A673 (cell line): ENCODE results near the gene SKAP1. TPM values are rescaled to one million over a fixed set of nuclear protein-coding genes. Genes with fewer than 3 reads are reported as not detected.

ENCODE experiments used
- BruUV-seq: library from RNA; stranded (reverse); fragments of 400-500 nt; replicated peaks from 2 replicates; lab custom pipeline; 2021; lab: Mats Ljungman, UMichigan
- CTCF ChIA-PET: fragments of 300-600 bp; sonication (Branson Sonifier 250); formaldehyde crosslinking; loops from one replicate; lab custom pipeline; 2022; ENCODE audit warnings: antibody characterized with exemption; lab: Charles Lee
- POLR2A ChIA-PET: fragments of 300-600 bp; sonication (Branson Sonifier 250); formaldehyde crosslinking; loops from one replicate; lab custom pipeline; 2022; ENCODE audit warnings: antibody characterized with exemption; ENCODE audit not compliant: low non-redundant PET; lab: Charles Lee
- DNase-seq: peaks from one replicate; pipeline ENCODE4 v3.0.0-alpha.2; 2015; ENCODE audit warnings: low spot score
- H3K27ac ChIP-seq: fragments of 200-600 bp; sonication (generic); 2 replicates; pipeline ENCODE4 v1.5.1; 2016; ENCODE audit warnings: mixed run types, low read depth, mild to moderate bottlenecking, mixed read lengths, antibody characterized with exemption, low read length; ENCODE audit not compliant: poor library complexity, severe bottlenecking
- H3K27me3 ChIP-seq: fragments of 200-600 bp; sonication (generic); replicated peaks from 2 replicates; pipeline ENCODE4 v1.6.1; 2017; ENCODE audit warnings: mixed run types, low read depth, mild to moderate bottlenecking, mixed read lengths, antibody characterized with exemption, low read length; ENCODE audit not compliant: insufficient read depth, poor library complexity
- H3K36me3 ChIP-seq: fragments of 200-600 bp; sonication (generic); 2 replicates; pipeline ENCODE4 v1.6.1; 2016; ENCODE audit warnings: mixed run types, mild to moderate bottlenecking, mixed read lengths, antibody characterized with exemption, low read length; ENCODE audit not compliant: insufficient read depth, poor library complexity, severe bottlenecking
- H3K4me1 ChIP-seq: fragments of 200-600 bp; sonication (generic); 2 replicates; pipeline ENCODE4 v1.6.1; 2017; ENCODE audit warnings: mixed run types, mild to moderate bottlenecking, mixed read lengths, antibody characterized with exemption, low read length; ENCODE audit not compliant: insufficient read depth, poor library complexity, severe bottlenecking
- H3K4me3 ChIP-seq: fragments of 200-600 bp; sonication (generic); 2 replicates; pipeline ENCODE4 v1.5.1; 2016; ENCODE audit warnings: low read depth, mixed run types, mild to moderate bottlenecking, mixed read lengths, low read length; ENCODE audit not compliant: poor library complexity, severe bottlenecking
- H3K9me3 ChIP-seq: fragments of 200-600 bp; sonication (generic); 2 replicates; pipeline ENCODE4 v1.6.1; 2016; ENCODE audit warnings: mixed run types, low read depth, mild to moderate bottlenecking, mixed read lengths, antibody characterized with exemption, low read length; ENCODE audit not compliant: poor library complexity, severe bottlenecking
- EZH2 ChIP-seq: fragments of 200-600 bp; sonication (generic); IDR thresholded peaks from 2 replicates; pipeline ENCODE4 v1.6.1; 2017; ENCODE audit warnings: borderline replicate concordance, low read depth, mild to moderate bottlenecking, mixed read lengths, antibody characterized with exemption, low read length; ENCODE audit not compliant: poor library complexity, severe bottlenecking
- intact Hi-C: fragments of 100-400 bp; cut with micrococcal nuclease; formaldehyde crosslinking; loops from one replicate; pipeline ENCODE4 v1.10.0; 2022; ENCODE audit not compliant: unreplicated experiment
- total RNA-seq: library from RNA; stranded (reverse); gene quantifications from 2 replicates; pipeline ENCODE4 v1.2.3, GENCODE V29; 2021
- TF ChIP-seq, protein P1 (sequence below): fragments of 300-800, 200-600 bp; sonication (generic); conservative IDR thresholded peaks from 2 replicates; pipeline ENCODE4 v1.5.1; 2017; ENCODE audit warnings: low read depth, mild to moderate bottlenecking, antibody characterized with exemption, low read length, moderate library complexity, mixed read lengths

The SKAP1 gene
- total RNA-seq, 1 experiment from 2014 or later: not detected

- DNase-seq: no peak
- peaks cover 8% of the 10 kb centered on the region for H3K4me1 ChIP-seq
- POLR2A ChIA-PET: no interaction called here
- TF ChIP-seq, protein P1, sequence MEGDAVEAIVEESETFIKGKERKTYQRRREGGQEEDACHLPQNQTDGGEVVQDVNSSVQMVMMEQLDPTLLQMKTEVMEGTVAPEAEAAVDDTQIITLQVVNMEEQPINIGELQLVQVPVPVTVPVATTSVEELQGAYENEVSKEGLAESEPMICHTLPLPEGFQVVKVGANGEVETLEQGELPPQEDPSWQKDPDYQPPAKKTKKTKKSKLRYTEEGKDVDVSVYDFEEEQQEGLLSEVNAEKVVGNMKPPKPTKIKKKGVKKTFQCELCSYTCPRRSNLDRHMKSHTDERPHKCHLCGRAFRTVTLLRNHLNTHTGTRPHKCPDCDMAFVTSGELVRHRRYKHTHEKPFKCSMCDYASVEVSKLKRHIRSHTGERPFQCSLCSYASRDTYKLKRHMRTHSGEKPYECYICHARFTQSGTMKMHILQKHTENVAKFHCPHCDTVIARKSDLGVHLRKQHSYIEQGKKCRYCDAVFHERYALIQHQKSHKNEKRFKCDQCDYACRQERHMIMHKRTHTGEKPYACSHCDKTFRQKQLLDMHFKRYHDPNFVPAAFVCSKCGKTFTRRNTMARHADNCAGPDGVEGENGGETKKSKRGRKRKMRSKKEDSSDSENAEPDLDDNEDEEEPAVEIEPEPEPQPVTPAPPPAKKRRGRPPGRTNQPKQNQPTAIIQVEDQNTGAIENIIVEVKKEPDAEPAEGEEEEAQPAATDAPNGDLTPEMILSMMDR: 0 out of 2 replicates have a peak, but pooled peaks have one; percentile 13
- TF ChIP-seq EZH2: no peak
- H3K36me3 ChIP-seq: no peaks in the 10 kb centered on the region
- no peak overlapping the region for H3K4me3 ChIP-seq
- H3K9me3 ChIP-seq: no peaks in the 10 kb centered on the region
- BruUV-seq: no TSS peak
- intact Hi-C loops: no loop called here
- no peaks in the 10 kb centered on the region for H3K27me3 ChIP-seq
- CTCF ChIA-PET: interaction anchor here (0.5 to 1.3 kb wide), 3 partner anchors 13 to 76 kb away, joined by 3 to 6 read pairs (median 3); no protein-coding TSS in a partner anchor
- H3K27ac ChIP-seq: no peak overlapping the region
Observed at GRCh38 chr17:48283411-48283810, 146.6 kb downstream of the SKAP1 start.

- no peak for DNase-seq
- ChIA-PET POLR2A (no interaction called here), CTCF (no interaction called here)
- H3K27ac ChIP-seq: no peak overlapping the region
- intact Hi-C loops: no loop called here
- TF ChIP-seq, protein P1: no peak
- no peak for TF ChIP-seq EZH2
- no peak overlapping the region for H3K4me3 ChIP-seq
- BruUV-seq: no TSS peak
- H3K9me3 ChIP-seq: no peaks in the 10 kb centered on the region
- H3K27me3 ChIP-seq: no peaks in the 10 kb centered on the region
- H3K36me3 ChIP-seq: no peaks in the 10 kb centered on the region
- peaks cover 8% of the 10 kb centered on the region for H3K4me1 ChIP-seq
Observed at GRCh38 chr17:48282303-48282702, 147.7 kb downstream of the SKAP1 start.

- no peak for TF ChIP-seq EZH2
- TF ChIP-seq, protein P1: no peak
- ChIA-PET POLR2A (no interaction called here), CTCF (interaction anchor here (0.6 kb wide), 1 partner anchor 18 kb away, joined by 3 read pairs; no protein-coding TSS in a partner anchor)
- Histone ChIP-seq H3K9me3 (no peaks in the 10 kb centered on the region), H3K4me1 (peaks cover 12% of the 10 kb centered on the region), H3K27ac (no peak overlapping the region), H3K36me3 (no peaks in the 10 kb centered on the region), H3K27me3 (no peaks in the 10 kb centered on the region), H3K4me3 (no peak overlapping the region)
- intact Hi-C loops: no loop called here
- no TSS peak for BruUV-seq
- DNase-seq: no peak
Observed at GRCh38 chr17:48278760-48279491, 151.1 kb downstream of the SKAP1 start.
